ENCODE data around the gene WSB1.

DNA sequence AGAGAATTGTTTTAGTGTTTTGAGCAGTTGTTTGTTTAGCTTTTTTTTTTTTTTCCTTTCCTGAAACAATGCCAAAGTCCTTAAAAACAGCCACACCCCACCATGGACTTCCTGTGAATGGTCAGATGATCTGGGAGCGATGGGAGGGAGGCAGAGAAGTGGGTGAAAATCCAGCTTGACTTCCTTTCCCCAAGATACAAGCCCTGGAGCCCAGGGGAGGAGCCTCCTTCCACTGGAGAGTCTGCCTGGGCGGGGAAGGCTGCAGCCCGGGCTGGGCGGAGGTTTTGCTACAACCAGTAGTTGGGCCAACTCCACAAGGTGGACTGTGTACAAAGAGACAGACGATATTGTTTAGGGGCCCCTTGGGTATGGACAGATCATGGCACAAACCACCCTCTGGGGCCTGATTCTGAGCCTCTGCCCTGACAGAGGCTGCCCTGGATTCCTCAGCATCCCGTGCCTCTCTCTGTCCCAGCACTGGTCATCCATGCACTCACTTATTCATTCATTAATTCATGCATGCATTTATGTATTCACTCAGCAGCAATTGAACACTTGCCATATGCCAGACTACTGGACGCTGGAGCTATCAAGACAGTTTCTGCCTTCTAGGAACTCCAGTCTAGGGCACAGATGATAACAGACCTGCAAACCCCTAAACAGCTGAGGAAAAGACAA, 29.8 kb downstream of the WSB1 start:
- TF ChIP-seq, protein P1, sequence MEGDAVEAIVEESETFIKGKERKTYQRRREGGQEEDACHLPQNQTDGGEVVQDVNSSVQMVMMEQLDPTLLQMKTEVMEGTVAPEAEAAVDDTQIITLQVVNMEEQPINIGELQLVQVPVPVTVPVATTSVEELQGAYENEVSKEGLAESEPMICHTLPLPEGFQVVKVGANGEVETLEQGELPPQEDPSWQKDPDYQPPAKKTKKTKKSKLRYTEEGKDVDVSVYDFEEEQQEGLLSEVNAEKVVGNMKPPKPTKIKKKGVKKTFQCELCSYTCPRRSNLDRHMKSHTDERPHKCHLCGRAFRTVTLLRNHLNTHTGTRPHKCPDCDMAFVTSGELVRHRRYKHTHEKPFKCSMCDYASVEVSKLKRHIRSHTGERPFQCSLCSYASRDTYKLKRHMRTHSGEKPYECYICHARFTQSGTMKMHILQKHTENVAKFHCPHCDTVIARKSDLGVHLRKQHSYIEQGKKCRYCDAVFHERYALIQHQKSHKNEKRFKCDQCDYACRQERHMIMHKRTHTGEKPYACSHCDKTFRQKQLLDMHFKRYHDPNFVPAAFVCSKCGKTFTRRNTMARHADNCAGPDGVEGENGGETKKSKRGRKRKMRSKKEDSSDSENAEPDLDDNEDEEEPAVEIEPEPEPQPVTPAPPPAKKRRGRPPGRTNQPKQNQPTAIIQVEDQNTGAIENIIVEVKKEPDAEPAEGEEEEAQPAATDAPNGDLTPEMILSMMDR (conservative IDR thresholded peaks at IDR 0.05; ENCODE audit: low read length), result no peak
- TF ChIP-seq EZH2phosphoT487 (IDR thresholded peaks at IDR 0.05; ENCODE audit: borderline replicate concordance), result no peak
